Medulla oblongata (tissue), 1 donor: ENCODE measurements around the gene TPCN1.

ENCODE experiments used
- DNase-seq: peaks from one replicate; pipeline ENCODE4 v3.0.0-alpha.2; 2015; ENCODE audit errors: extremely low spot score

TPCN1 gene

DNA sequence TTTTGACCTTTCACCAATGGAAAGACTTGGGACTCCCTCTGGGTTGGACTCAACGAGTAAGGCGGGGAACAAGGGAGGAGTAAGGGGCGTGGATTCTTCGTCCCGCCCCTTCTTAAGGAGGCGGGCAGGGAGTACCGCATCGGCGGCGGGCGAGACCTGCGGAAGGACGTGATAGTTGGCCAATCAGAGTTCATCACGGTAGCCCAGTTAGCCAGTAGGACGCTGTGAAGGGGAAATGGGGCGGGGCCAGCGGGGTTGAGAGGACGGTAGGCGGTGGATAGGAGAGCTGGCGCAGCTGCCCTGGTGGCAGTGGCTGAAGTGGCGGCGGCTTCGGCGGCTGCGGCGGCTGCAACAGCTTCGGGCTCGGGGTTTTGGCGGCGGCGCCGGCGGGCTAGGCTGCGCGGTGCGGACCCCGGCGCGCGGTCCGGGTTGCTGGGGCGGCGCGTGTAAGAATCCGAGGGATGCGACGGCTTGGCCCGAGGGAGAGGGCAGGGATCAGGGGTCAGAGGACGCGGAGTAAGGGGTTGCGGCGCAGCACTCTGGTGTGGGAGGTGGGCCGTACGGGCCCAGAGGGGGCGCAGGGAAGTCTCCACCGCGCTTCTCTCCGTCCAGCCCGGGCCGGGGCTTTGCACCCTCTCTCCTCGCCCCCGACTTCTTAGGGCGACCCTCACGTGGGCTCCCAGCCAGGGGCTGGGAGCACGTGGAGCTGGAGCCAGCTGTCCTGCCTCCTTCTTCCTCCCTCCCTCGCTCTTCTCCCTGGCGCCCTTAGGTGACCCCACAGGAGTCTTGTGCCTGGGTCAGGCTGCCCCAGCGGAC is at the start of gene TPCN1:
TPCN1 (plus strand) TSS at position 284 of the 816 bp plus-strand sequence. CDS start 5,389 bp downstream, outside the sequence.
- peak; percentile 100 for DNase-seq

DNA sequence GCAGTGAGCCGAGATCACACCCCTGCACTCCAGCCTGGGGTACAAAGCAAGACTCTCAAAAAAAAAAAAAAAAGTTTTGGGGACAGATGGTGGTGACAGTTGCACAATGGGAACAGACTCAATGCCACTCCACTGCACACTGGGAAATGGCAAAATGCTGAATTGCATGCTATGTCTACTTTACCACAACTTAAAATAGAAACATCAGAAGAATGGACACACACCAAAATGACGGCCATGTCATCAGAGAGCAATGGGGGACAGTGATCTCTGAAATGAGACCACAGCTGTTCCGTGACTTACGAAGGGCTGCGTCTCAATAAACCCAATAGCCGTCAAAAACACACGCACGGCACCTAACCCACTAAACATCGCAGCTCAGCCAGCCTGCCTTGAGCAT is 49.7 kb upstream of the TPCN1 start:
- no peak for DNase-seq

DNA sequence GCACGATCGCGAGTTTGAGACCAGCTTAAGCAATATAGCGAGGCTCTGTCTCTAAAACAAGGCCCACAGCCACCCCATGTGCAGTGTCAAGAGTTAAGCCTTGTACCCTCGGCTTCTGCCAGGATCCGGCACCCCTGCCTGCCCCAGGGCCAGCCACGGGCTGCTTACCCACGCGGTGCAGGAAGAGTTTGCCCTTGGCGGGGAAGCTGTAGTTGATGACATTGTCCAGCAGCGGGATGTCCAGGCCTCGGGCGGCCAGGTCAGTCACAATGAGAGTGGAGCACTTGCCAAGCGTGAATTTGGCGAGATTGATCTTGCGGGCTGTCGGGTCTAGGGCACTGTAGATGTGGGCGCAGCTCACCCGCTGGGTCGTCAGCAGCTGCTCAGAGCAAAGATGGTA is 49.1 kb upstream of the TPCN1 start:
- no peak for DNase-seq

DNA sequence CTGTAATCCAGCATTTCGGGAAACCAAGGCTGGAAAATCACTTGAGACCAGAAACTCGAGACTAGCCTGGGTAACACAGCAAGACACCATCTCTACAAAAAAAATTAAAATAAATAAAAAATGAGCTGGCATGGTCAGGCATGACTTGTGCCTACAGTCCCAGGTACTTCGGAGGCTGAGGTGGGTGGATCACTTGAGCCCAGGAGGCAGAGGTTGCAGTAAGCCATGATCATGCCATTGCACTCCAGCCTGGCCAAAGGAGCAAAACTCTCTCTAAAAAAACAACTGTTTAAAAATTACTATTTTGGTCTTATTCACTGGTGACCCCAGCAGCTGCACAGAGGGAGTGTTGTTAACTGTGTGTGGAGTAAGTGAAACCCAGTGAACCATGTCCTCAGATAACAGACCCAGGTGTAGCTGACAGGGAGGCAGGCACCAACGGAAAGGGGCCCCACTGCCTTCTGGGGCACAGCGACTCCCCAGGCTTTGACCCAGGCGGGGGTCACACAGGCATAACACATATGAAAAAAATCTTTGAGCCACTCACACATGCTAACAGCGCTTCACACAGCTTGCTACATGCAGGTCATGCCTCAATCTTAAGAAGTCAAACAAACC is 48.1 kb upstream of the TPCN1 start:
- no peak for DNase-seq

DNA sequence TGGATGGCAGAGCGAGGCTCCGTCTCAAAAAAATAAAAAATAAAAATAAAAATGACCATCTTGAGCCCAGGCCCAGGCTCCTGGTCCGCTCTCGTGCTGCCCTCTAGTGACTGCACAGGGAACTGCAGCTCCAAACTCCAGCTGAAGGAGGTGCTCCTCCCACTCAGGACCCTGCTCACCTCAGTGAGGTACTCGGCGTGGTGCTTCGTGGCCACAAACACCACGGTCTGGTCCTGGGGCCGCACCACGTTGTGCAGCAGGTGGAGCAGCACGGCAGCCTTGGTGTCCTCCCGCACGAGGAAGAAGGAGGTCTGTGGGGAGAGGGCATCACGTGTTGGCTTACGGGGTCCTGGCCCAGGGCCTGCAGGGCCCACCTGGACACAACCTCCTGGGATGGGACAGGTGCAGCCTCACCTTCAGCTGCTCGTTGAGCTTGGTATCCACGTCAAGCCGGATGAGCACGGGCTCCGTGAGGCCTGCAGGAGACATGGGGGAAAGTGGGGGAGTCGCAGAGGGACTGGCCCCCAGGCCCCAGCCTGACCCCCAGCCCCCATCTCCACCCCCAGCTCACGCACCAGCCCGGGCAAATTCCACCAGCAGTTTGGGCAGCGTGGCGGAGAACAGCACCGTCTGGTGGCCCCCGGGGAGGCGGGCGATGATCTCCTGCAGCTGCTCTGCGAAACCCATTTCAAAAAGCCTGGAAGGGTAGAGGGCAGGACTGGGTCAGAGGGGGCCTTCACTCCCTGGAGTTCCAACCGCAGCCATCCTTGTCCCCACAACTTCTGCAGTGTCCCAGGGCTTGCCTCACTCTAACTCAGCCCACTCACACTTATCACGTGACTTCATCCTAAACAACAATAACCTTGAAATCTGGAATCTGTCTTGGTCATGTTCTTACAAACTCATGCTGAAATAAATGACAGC is 46.5 kb upstream of the TPCN1 start:
- peak; percentile 66 for DNase-seq

DNA sequence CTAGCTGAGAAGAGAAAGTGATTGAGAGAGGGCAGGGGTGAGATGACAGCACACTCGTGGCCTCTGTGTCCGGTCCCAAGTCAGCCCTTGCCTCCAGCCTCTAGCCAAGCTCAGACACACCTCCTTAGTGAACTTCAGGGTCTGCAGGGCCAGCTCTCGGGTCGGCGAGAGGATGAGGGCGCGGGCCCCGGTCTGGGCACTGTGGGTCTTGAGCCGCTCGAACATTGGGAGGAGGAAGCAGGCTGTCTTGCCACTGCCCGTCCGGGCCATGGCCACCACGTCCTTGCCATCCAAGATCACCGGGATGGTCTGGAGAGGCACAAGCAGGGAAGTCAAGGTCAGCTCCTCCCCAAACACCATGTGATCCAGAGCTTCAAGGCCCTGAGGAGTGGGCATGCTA is 42.2 kb upstream of the TPCN1 start:
- no peak for DNase-seq

DNA sequence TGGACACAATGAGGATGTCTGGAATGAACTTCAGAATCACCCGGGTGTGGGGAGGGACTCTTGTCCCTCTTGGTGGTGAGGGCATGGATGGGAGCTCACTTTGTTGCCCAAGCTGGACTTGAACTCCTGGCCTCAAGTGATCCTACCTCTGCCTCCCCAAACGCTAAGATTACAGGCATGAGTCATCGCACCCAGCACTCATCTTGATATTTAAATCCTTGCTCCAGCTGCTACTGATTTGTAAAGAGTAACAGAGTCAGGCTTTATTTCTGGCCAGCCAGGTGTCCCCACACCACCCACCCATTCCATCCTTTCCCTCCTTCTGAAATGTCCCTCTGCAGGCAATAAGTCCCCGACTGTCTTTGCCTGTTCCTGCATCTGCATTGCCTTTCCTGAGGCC is 40.9 kb upstream of the TPCN1 start:
- no peak for DNase-seq

DNA sequence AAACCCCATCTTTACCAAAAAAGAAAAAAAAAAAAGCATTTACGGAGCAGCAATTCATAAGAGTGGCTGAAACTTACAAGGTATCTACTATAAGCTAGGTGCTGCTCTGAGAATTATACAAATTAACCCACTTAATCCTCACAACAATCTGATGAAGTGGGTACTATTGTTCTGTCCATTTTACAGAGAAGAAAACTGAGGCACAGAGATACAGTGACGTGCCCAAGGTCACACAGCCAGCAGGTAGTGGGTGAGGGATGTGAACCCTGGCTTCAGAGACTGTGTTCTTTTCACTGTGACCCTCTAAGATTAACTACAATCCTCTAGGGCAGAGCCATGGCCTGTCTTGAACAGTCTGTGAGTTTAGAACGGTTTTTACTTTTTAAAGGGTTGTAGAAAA is 39.3 kb upstream of the TPCN1 start:
- no peak for DNase-seq

DNA sequence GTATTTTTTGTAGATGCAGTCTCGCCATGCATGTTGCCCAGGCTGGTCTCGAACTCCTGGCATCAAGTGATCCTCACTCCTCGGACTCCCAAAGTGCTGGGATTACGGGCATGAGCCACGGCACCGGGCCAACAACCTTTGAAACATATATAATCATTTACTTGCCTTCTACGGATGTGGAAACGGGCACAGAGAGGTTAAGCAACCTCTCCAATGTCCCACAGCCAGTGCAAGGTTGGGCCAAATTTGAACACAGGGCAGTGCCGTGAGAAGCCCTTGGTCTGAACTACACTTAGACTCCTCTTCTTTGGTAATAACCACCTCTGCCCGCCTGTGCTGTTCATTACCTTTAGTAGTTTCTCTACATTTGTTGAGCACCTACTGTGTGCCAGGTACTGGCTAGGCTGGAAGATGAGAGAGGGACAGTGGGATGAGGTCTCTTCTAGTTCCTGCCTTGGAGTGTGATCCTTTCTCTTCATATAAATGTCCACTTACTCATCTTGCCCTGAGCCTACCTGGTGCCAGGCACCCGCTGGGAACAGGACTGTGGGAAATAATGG is 38.2 kb upstream of the TPCN1 start:
- no peak for DNase-seq

DNA sequence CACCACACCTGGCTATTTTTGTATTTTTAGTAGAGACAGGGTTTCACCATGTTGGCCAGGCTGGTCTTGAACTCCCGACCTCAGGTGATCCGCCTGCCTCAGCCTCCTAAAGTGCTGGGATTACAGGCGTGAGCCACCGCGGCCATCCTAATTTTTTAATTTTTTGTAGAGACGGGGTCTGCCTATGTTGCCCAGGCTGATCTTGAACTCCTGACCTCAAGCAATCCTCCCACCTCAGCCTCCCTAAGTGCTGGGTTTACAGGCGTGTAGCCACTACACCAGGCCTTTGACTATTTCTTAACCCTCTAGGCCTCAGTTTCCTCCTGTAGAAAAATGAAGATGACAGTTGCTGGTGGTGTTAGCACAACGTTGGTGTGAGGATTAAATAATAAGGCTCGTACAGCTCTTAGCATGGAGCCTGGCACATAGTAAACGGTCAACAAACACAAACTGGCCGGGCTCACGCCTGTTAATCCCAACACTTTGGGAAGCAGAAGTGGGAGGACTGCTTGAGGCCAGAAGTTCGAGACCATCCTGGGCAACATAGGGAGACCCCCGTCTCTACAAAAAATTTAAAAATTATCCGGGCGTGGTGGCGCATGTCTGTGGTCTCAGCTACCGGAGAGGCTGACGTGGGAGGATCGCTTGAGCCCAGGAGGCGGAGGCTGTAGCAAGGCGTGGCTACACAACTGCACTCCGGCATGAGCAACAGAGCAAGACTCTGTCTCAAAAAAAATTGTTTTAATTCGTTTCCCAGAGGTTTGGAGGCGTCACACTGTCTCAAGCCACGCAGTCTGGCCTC is 37.0 kb upstream of the TPCN1 start:
- no peak for DNase-seq

DNA sequence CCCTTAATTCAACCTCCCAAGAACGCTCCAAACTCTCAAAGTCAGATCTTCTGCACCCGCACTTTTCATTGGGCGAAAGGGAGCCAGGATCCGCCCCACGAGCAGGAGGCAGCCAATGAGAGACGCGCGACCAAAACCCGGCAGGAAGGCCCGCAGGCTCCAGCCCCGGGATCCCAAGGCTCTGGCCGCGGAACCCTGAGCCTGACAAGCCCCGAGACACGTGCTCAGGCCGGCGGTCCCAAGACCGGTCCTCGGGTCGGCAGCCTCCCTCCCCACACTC is 36.4 kb upstream of the TPCN1 start:
- peak; percentile 90 for DNase-seq

DNA sequence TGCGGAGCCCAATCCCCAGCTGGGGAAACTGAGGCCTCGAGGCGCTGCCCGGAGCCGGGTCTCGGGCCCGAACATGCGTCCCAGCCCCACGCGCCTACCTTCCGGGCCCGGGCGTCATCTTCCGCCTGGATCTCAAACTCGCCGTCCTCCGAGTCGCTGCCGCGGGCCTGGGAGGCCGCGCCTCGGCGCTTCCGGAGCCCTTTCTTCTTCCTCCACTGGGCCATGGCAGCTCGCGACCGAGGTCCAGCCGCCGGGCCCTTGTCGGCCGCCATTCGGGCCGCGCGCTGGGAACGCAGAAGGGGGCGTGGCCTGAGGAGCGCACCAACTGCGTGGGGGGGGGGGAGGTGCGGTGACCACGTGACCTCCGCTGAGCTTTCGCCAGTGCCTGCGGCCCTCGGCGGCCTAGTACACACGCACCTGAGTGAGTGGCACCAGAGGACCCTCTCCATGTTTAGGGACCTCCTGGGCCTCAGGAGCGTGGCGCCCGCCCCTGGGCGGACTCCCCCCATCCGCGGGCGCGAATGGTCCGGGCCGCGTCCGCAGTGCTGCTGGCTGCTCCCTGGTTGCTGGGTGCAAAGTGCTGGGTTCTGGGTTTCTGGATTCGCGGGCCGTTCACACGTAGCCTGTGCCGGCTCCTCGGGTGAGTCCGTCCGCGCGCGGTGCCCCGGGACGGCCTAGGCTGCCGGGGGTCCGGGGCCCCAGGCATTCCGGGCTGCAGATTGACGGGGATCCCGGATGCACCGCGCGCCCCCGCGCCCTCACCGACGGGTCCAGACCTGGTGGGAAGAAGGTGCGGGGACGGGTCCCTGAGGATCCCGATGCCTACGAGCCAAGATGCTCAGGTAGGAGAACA is 35.9 kb upstream of the TPCN1 start, which contains the start of the genes DDX54 and RITA1:
DDX54 (minus strand) TSS at position 299 of the 853 bp plus-strand sequence; CDS start at position 272, 27 bp downstream.
RITA1 (plus strand) TSS at position 542 of the 853 bp plus-strand sequence. CDS start 1,026 bp downstream, outside the sequence.
- DNase-seq: peak; percentile 68

DNA sequence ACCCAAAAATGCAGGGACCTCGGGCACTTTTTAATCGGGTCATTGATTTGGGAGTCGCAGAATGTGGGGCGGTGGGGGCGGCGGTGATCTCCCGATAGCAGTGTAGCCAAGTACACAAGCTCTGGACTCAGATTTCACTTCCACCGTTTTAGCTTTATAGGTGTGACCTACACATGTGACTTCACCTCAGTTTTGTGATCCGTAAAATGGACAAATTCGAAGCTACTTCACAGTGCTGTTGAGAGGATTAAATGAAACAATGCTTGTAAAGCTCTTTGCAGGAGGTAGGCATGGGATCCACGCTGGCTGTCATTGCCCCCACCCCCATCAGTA is 35.3 kb upstream of the TPCN1 start:
- no peak for DNase-seq

DNA sequence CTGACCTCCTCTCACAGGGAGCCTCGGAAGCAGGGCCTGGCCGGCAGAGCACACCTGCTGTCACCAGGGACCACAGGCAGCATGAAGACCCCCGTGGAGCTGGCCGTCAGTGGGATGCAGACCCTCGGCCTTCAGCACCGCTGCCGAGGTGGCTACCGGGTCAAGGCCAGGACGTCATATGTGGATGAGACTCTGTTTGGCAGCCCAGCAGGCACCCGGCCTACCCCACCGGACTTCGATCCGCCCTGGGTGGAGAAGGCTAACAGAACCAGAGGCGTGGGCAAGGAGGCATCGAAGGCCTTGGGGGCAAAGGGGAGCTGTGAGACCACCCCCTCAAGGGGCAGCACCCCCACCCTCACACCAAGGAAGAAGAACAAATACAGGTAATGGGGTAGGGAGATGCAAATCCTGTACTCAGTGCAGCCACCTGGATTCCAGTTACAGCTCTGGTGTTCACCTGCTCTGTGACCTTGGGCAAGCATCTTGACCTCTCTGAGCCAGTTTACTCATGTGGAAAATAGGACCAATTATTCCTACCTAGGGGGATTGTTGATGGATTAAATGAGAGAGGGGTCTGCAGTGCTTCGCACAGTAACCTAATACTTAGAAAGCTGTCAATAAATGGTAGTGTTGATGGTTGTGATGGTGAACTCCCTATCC is 34.5 kb upstream of the TPCN1 start:
- no peak for DNase-seq

DNA sequence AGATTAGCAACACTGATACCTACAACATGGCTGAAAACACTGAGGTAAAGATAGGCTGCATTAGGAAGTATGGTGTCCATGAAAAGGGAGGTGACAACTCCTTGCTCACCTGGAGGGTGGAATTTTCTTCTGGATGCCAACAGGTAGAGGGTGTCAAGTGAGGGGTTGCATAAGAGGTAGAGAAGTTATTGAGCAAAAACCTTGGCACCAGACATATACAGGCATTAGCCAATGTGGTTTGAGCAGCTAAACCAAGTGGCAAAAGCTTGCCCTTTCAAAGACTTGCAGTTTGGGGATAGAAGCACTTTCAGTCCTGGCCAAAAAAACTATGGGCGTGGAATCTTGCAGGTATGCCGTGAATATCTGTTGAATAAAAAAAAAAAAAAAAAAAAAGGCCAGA is 31.9 kb upstream of the TPCN1 start:
- DNase-seq: no peak

DNA sequence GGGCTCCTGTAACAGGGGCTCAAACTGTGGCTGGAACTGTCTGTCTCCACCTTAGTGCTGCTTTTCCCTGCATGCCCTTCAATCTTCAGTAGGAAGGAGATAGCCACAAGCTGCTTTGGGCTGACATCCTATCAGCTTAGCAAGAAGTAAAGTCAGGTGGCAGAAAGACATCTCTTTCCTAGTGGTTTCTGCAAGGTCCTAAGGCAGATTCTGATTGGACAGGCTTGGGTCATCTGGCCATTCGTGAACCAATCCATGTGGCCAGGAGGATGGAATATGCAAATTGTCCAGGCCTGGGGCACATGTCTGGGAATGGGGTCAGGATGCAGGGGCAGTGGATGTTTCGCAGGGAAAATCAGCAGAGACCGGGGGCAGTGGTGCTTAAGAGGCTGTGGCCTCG is 30.5 kb upstream of the TPCN1 start:
- no peak for DNase-seq

DNA sequence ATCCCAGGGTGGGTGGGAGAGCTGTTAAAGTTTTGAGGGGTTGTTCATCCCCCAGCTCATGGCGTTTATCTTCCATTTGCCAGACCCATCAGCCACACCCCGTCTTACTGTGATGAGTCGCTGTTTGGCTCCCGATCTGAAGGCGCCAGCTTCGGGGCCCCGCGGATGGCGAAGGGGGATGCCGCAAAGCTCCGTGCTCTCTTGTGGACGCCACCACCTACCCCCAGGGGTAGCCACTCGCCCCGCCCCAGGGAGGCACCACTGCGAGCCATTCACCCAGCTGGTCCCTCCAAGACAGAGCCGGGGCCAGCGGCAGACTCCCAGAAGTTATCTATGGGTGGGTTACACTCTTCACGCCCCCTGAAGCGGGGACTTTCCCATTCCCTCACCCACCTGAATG is 30.0 kb upstream of the TPCN1 start:
- no peak for DNase-seq

DNA sequence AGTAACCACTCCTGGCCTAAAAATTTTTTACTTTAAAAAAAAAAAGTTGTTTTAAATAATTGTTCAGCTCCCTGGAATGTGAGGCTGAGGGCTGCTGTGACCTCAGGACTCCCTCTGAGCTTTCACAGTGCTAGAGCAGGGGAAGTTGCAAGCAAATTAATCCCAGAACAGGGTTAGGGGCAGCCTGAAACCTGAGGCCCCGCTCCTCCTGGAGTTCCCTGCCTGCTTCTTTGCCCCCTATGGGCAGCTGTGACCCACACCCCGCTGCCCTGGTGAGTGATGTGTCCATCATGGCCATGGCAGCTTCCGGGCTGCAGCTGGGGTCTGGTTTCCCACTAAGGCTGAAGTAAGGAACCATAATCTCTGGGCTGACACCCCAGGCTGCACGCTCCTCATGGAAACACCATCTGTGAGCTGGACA is 26.3 kb upstream of the TPCN1 start:
- DNase-seq: no peak

DNA sequence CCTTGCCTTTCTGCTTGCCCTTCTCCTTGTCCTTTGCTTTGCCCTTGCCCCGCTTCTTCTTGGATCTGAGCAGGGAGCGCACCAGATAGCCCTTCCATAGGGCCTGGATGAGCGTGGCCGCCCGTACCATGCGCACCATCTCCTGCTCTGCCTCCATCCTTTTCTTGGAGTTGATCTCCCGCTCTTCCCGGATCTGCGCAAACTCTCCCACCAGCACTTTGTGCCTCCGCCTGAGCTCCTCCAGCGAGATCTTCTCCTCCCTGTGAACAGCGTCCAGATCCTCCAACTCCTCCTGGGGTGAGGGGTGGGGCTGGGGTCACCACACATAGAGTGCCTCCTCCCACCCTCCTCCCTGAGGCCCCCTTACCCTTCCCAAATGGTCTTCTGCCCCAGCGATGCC is 25.7 kb upstream of the TPCN1 start:
- DNase-seq: no peak

DNA sequence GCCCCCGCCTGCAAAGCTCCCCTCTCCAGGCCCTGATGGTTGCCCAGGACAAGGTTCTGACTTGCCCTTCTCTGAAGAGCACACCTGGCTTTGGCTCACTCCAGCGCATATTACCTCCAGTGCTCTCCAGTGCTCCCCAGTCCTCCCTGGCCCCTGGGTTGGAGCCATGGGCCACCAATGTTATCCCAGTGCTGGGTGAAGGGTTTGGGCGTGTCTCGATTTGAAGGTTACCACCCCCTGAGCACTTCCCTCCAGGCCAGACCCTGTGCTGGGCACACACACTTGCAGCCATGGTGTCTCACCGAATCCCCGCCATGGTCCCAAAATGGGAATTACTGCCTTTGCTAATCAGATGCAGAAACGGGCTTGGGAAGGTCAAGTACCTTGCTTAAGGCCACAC is 24.7 kb upstream of the TPCN1 start:
- no peak for DNase-seq
